GM20000 (cell line): ENCODE measurements around the gene ZMYM2.

ENCODE experiments used
- DNase-seq: peaks from one replicate; pipeline ENCODE4 v3.0.0; 2012; ENCODE audit warnings: low spot score
- TF ChIP-seq, protein P1 (sequence below): IDR thresholded peaks from 2 replicates; pipeline ENCODE4 v1.5.1; 2012; ENCODE audit warnings: mild to moderate bottlenecking, control low read depth; ENCODE audit errors: extremely low read depth, missing control alignments

The ZMYM2 gene

DNA sequence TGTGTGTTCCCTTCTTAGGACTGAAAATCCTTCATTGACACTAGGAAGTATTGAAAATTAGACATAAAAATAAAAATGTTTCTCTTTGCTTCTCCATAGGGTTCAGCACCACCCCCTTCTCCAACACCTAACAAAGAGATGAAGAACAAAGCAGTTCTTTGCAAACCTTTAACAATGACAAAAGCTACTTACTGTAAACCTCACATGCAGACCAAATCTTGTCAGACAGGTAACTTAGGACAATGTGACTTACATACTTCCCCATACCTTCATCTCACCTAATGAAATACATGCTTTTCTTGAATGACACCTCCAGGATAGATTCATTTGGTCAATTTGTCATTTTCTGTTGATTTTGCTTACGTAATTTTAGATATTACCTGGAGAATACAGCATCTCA, 99.9 kb downstream of the ZMYM2 start:
- TF ChIP-seq, protein P1, sequence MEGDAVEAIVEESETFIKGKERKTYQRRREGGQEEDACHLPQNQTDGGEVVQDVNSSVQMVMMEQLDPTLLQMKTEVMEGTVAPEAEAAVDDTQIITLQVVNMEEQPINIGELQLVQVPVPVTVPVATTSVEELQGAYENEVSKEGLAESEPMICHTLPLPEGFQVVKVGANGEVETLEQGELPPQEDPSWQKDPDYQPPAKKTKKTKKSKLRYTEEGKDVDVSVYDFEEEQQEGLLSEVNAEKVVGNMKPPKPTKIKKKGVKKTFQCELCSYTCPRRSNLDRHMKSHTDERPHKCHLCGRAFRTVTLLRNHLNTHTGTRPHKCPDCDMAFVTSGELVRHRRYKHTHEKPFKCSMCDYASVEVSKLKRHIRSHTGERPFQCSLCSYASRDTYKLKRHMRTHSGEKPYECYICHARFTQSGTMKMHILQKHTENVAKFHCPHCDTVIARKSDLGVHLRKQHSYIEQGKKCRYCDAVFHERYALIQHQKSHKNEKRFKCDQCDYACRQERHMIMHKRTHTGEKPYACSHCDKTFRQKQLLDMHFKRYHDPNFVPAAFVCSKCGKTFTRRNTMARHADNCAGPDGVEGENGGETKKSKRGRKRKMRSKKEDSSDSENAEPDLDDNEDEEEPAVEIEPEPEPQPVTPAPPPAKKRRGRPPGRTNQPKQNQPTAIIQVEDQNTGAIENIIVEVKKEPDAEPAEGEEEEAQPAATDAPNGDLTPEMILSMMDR, result no peak

DNA sequence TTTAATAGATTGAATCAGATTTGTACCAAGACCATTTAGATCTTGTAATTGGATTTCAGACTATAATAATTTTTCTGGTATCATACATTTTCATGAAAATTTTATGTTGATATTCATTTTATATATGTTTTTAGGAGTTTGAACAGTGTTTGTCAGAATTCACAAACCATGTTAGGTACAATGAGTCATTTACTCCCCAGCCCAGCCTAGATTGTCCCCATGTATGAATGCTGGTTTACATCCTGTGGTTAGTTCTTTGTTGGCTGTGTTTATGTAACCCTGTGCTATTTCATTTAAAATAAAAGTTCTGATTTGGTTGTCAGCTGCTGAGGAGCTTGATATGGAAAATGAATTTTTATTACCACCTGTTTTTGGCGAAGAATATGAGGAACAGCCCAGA, 105.6 kb downstream of the ZMYM2 start:
- no peak for DNase-seq
- TF ChIP-seq, protein P1, result no peak

More for the DNA sequence above, 99.9 kb downstream of the ZMYM2 start:
- DNase-seq, result no peak

DNA sequence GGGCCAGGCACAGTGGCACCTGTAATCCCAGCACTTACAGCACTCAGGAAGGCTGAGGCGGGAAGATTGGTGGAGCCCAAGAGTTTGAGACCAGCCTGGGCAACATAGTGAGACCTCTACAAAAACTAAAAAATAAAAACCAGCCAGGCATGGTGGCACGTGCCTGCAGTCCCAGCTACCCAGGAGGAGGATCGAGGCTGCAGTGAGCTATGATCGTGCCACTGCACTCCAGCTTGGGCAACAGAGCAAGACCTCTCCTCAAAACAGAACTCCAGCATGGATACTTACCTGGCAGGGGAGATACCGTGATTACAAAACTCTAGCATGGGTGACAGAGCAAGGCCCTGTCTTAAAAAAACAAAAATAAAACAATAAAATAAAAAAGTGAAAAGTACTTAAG, 107.0 kb downstream of the ZMYM2 start:
- DNase-seq, result no peak
- TF ChIP-seq, protein P1, result no peak

DNA sequence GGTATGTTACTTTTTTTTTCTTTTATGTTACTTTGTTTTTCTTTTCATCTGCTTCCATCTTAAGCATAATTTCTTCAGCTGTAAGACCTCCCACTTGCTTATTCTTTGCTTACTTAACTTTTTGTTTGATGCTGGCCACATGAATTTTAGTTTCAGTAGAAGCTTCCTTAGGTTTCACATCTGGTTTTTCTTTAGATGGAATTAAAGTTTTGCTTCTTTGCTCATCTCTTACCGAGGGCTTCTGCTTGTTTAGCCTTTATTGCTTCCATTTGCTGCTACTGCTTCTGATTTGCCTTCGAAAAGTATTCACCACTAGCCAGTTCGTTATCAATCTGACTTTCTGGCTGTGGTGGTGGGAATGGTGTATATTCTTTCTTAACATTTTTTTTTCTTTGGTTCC, 111.4 kb downstream of the ZMYM2 start:
- TF ChIP-seq, protein P1, result no peak
- no peak for DNase-seq

DNA sequence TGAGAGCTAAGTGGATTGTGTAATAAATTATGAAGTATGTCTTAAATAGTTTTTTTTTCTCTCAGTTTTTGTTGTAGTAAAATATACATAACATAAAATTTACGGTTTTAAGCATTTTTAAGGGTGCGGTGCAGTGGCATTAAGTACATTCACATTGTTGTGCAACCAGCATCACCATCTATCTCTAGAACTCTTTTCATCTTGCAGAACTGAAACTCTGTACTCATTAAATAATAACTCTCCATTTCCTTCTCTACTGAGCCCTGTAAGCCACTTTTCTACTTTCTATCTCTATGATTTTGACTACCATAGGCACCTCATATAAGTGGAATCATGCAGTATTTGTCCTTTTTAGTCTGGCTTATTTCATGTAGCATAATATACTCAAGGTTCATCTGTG, 115.2 kb downstream of the ZMYM2 start:
- no peak for DNase-seq
- TF ChIP-seq, protein P1, result no peak

DNA sequence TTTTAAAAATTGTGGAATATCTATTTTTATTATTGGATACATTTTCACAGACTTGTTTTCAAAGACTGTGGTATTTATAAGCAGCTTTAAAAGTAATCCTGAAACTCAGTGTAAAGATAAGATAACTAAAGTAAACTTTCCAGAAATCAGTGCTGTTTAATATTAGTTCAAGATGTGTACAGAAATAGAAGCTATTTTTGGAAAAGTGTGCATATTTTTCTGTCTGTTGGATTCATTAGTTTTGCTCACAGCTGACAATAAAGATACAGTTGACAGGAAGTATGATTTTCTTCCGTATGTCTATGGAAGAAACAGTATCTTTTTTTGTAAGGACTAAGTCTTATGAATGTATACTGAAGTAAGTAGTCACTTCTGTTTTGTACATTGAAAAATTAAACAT, 116.4 kb downstream of the ZMYM2 start:
- no peak for DNase-seq
- TF ChIP-seq, protein P1, result no peak

DNA sequence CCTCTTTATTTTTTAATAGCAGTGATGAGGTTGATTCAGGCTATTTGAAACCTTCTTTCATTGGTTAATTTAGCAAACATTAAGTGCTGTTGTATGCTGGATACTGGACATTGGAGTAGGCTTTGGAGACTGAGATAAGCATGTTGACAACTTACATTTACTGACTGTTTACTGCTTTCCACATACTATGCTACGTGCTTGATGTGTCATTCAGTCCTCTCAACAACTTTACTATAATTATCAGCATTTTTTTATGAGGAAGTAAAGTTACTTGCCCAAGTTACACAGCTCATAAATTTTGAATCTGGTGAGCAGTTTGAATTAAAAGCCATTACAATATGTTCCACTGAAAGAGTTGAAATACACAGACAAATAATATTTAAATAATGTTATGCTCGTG, 118.6 kb downstream of the ZMYM2 start:
- TF ChIP-seq, protein P1, result no peak
- no peak for DNase-seq
